Activated naive CD8-positive, alpha-beta T cell treated with anti-CD3 and anti-CD28 coated beads for 36 hours (primary cell): ENCODE results near the gene PDLIM1. TPM values are rescaled to one million over a fixed set of nuclear protein-coding genes. Genes with fewer than 3 reads are reported as not detected.
"Not testable (repeated sequence)": the region's sequence is repeated elsewhere in the genome, so short reads cannot be mapped to it uniquely, and the experiment has no call there.

ENCODE experiments used
- DNase-seq: peaks from one replicate; pipeline ENCODE4 v3.0.0; 2021
- H3K27ac Mint-ChIP-seq: one replicate; pipeline ENCODE4 v1.8.0; 2022; ENCODE audit warnings: mild to moderate bottlenecking, moderate library complexity, mixed read lengths
- H3K27me3 Mint-ChIP-seq: one replicate; pipeline ENCODE4 v1.8.0; 2022; ENCODE audit warnings: mild to moderate bottlenecking, mixed read lengths
- H3K36me3 Mint-ChIP-seq: one replicate; pipeline ENCODE4 v1.8.0; 2021; ENCODE audit warnings: mild to moderate bottlenecking, mixed read lengths
- H3K4me1 Mint-ChIP-seq: one replicate; pipeline ENCODE4 v1.8.0; 2021; ENCODE audit warnings: mixed read lengths
- H3K4me3 Mint-ChIP-seq: one replicate; pipeline ENCODE4 v1.8.0; 2022; ENCODE audit warnings: mild to moderate bottlenecking, moderate library complexity, mixed read lengths
- H3K9me3 Mint-ChIP-seq: one replicate; pipeline ENCODE4 v1.8.0; 2022; ENCODE audit warnings: mixed read lengths
- total RNA-seq, 2 experiments: library from RNA; stranded (reverse); gene quantifications; one replicate each; pipeline ENCODE4 v1.2.3, GENCODE V29; 2021

The PDLIM1 gene
- total RNA-seq, 2 experiments from 2014 or later, result 0.70 to 1.6 TPM

GRCh38 chr10:95202865-95203264, 87.9 kb downstream of the PDLIM1 start:
- not testable (repeated sequence) for H3K4me3 Mint-ChIP-seq, H3K9me3 Mint-ChIP-seq, H3K27me3 Mint-ChIP-seq, H3K27ac Mint-ChIP-seq, H3K4me1 Mint-ChIP-seq, DNase-seq, H3K36me3 Mint-ChIP-seq

DNA sequence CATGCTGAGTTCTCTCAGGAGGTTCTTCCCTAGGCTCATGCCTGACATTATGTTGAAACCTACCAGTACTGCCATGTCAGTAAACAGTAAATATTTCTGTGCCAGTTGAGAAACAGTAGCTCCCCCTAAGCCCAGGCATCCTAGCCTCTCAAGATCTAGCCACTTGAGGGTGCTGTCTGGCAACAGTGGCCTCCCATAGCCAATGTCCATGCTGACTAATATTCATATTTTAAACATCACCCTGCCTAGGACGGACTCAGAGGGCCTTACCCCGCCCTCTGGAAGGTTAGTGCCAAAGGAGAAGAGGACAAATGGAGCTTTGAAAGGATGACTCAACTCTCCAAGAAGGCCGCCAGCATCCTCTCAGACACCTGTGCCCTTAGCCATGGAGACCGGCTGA, 89.1 kb downstream of the PDLIM1 start:
- no peak overlapping the region for H3K4me3 Mint-ChIP-seq
- no peak for DNase-seq
- no peak overlapping the region for H3K27ac Mint-ChIP-seq
- H3K36me3 Mint-ChIP-seq, result peaks cover 2% of the 10 kb centered on the region
- H3K27me3 Mint-ChIP-seq, result no peaks in the 10 kb centered on the region
- no peaks in the 10 kb centered on the region for H3K4me1 Mint-ChIP-seq
- no peaks in the 10 kb centered on the region for H3K9me3 Mint-ChIP-seq

DNA sequence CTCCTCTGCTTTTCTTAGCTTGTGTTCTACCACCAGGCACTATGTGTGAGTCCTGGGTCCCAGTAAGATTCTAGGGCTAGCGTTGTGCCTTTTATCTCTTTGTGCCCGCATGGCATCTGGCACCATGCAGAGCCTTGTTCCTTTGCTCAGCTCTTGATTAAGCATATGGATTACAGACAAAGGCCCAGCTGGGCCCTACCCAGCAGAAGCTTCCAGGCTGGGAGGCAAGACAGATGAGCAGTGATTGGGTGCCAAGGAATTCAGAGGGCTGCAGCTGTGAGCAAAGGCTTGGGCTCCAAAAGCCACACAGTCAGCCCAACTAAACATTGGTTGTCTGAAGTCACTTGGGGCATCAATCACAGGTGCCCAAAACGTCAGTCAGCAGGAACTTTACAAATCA, 94.8 kb downstream of the PDLIM1 start:
- no peaks in the 10 kb centered on the region for H3K27me3 Mint-ChIP-seq
- H3K4me3 Mint-ChIP-seq, result no peak overlapping the region
- peaks cover 2% of the 10 kb centered on the region for H3K36me3 Mint-ChIP-seq
- DNase-seq, result no peak
- H3K4me1 Mint-ChIP-seq, result no peaks in the 10 kb centered on the region
- no peak overlapping the region for H3K27ac Mint-ChIP-seq
- H3K9me3 Mint-ChIP-seq, result no peaks in the 10 kb centered on the region

DNA sequence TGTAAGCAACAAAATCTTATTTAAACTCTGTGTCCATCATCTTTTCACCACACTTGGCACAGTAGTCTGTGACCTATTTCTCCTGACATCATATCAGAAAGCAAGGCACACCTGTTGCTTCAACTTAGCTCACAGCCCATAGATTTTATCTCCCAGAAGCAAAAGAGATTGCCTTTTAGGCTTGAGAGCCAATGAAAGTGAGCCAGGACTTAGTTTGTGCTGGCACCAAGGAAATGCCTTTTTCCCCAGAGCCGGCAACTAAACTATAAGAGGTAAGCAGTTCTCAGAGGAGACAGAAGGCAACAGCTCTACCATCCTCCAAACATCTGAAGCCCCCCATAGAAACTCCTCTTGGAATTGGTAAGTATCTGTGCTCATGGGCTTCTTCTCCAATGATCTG, 96.9 kb downstream of the PDLIM1 start, which contains the start of gene ACSM6:
Gene ACSM6 (plus strand): TSS at position 295 of the 400 bp plus-strand sequence. CDS start 248 bp downstream, outside the sequence.
- H3K4me1 Mint-ChIP-seq, result no peaks in the 10 kb centered on the region
- no peak for DNase-seq
- peaks cover 4% of the 10 kb centered on the region for H3K27me3 Mint-ChIP-seq
- no peak within 1 kb of the TSS for H3K4me3 Mint-ChIP-seq
- H3K9me3 Mint-ChIP-seq, result no peaks in the 10 kb centered on the region
- H3K36me3 Mint-ChIP-seq, result no peaks in the 10 kb centered on the region
- H3K27ac Mint-ChIP-seq, result no peak within 1 kb of the TSS

- H3K9me3 Mint-ChIP-seq, result peaks cover 1% of the 10 kb centered on the region
- peaks cover 1% of the 10 kb centered on the region for H3K36me3 Mint-ChIP-seq
- peaks cover 5% of the 10 kb centered on the region for H3K4me1 Mint-ChIP-seq
- DNase-seq, result no peak
- H3K4me3 Mint-ChIP-seq, result no peak overlapping the region
- peaks cover 18% of the 10 kb centered on the region for H3K27me3 Mint-ChIP-seq
- no peak overlapping the region for H3K27ac Mint-ChIP-seq
These were observed 102.2 kb downstream of the PDLIM1 start for GRCh38 chr10:95188593-95188992.

DNA sequence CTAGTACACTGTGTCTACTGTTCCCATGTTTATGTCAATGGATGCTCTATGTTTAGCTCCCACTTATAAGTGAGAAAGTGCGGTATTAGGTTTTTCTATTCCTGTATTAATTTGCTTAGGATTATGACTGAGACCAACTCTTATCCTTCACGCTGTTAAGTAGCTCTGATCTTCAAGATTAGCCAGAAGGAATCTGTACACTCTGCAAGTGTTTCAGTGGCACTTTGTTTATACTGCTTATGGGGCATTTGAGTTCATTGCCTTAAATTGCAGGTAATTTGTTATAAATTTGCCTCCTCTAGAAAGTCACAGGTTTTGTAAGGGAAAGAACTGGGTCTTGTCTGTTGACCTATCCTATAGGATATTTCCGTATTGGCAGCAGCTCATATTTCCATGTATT, 103.2 kb downstream of the PDLIM1 start:
- Mint-ChIP-seq H3K27me3 (peaks cover 18% of the 10 kb centered on the region), H3K36me3 (peaks cover 1% of the 10 kb centered on the region), H3K4me1 (peaks cover 7% of the 10 kb centered on the region), H3K9me3 (peaks cover 1% of the 10 kb centered on the region), H3K4me3 (no peak overlapping the region), H3K27ac (no peak overlapping the region)
- DNase-seq, result no peak

Other genes with a start within 250 kb of the PDLIM1 start
- under 1 TPM; 0.12 to 0.35 TPM for gene CYP2C8, start 221.5 kb downstream of the PDLIM1 start, total RNA-seq
- not detected for gene ACSM6, start 96.8 kb downstream of the PDLIM1 start, total RNA-seq